ENCODE results near the gene NFYC.
A peak's percentile ranks its signal among the peaks of the same experiment; 100 is the strongest.

Gene NFYC

DNA sequence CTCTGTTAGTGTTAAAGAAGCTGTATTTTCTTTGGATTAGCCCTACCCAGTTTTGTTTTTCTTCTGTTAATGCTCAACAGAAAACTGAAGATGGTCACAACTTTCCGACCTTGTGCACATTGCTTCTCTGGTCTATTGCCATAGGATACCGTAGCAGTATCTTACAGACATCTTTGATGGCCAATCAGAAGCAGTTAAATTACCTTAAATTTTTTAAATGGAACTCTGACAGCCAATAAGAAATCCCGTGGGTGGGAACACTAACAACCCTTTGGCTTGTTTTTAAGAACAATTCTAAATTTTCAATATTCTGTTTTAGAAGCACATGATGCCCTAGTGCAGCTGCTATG lies 17.2 kb downstream of the NFYC start:
- DNase-seq: peak; percentile 86

DNA sequence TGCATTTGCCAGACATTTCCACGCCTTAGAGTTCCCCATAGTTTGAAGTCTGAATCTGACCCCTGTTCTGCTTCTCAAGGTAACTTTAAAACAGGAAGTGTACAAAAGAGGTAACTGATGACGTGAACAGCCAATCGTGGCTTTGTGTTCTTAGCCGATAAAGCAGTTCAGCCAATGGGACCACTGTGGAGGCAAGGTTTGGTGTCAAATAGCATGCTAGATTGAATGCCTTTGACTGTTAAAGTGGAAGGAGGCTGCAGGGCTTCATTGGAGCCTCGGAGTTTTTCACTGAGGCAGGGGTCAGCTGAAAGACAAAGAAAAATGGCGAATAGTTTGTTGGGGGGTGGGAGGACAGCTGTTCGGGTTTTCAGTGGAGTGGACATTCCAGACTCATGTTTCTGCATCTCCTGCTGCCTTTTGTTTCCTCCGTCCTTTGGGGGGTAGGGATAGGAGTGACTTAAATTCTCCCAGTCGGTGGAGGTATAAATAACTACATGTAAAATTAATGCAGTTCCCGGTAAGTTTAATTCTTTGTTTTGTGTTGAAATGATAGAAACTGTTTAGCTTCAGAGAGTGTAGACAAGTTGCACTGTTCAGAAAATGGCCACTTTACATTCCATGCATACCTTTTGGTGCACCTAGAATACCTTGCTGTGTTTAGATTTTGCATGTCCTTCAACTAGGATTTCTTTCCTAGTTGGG lies 17.7 kb downstream of the NFYC start:
- DNase-seq: peak; percentile 96

DNA sequence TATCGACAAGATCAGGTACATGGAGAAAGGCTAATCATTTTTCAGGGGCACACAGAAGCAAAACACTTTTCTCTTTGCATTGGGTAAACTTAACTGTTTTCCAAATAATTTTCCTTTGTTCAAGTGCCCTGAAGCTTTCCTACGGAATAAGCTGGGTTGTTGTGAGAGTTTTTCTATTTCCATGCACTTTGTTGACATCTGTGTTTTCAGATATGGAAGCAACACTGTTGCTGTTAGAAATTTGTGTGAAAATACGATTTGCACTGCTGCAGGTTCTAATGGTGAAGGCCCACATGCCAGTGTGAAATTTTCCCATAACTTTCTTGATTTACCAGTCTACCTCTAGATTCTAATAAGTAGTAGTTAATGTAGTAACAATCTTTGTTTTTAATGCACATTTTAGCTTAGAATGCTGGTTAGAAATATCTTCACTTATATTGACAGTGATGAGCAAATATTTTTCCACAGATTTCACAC lies 18.3 kb downstream of the NFYC start:
- DNase-seq: no peak

DNA sequence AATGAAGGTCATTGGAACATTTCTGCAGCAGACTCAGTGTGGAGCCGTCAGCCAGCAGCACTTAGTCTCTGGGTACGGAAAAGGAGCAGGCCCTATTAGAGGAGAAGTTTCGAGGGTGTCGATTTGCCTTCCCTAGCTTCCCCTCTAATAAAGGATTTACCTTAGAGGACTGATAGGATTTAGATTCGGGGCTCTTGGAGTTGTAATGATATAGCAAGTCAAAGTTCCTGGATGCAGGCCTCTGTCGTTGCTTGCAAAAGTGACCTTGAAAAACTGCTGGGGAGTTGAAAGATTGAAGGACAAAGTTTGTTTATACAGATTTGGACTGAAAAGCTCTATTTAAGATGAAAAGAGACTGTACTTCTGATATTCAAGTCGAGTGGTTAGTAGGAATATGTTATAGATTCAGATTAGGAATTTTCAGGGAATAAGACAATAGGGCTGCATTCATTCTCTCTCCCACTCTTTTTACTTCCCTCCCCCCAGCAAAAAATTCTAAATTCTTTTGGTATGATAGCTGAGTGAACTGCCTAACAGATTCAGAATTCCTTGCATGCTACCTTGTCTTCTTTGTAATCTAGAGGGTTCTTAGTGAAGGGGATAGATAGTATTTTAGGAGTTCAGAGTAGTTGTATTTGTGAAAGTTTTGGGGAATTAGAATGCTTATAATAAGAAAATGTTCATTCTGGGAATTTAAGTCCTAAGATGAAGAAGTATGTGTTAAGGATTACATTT lies 19.2 kb downstream of the NFYC start:
- DNase-seq: peak; percentile 34

DNA sequence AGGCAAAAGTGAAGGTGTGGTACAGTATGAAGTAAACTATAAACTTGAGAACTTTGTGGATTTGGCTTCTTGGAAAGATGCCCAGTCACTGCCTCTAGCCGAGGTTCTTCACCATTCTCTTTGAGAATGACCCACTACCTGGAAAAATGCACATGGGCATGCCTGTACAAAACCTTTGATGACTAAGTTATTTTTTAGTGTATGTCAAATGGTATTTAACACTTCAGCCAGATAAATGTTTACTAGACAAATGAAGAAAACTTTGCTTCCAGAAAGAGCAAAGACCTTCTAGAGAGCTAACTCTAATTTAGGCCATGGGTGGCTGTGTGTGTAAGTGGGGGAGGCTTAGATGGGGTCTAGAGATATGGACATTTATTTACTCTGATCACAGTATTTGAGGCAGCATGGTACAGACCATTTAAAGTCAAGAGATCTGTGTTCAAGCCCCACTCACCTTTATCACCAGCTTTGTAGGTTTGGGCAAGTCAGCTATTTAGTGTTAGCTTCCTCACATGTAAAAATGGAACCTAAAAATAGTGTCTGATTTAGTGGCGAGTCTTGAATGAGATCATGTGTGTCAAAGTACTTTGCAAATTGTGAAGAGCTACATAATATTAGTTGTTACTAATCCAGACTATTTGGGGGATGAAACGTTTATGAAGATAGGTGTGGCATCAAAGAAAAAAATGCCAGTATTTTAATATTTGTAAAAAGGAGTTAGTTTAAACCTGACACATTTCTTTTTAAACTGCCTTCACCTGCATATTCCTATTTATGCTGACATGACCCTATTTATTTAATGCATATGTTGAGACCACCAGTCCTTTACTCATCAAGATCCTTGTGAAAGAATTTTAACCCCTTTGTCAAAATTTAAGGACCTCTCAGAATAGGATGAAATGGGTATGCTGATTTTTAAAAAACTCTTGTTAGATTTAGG lies 20.2 kb downstream of the NFYC start:
- peak; percentile 70 for DNase-seq

DNA sequence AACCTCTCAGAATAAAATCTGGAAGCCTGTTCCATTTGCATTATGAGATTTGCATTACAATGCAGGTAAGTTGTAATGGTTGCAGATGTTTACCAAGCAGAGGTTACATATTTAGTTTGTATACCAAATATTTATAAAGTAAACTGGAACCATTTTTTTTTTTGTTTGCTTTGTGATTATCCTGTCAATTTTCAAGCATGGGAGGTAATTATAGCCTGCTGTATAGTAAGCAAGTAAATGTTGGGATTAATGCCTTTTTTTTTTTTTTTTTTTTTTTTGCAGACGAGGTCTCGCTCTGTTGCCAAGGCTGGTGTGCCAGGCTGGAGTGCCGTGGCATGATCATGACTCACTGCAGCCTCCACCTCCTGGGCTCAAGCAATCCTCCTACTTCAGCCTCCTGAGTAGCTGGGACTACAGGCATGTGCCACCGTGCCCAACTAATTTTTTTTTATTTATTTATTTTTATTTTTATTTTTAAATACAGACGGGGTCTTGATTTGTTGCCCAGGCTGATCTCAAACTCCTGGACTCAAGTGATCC lies 21.0 kb downstream of the NFYC start:
- no peak for DNase-seq

DNA sequence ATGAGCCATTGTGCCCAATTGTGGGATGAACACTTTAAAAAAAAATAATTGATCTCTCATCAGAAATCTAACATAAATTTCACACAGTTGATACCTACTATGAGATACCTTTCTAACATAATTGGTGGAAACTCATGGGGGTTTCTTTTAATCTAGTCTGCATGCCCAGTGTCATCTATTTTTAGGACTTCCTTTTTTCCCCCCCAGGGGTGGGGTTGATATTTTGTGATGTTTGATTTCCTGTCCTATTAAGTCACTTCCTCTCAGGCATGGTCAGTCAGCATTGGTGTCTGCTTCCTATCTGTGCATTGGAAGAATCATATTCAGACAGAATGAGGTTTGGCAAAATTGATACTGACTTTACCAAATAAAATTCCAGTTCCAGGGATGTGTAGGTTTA lies 21.5 kb downstream of the NFYC start:
- DNase-seq: peak; percentile 32

DNA sequence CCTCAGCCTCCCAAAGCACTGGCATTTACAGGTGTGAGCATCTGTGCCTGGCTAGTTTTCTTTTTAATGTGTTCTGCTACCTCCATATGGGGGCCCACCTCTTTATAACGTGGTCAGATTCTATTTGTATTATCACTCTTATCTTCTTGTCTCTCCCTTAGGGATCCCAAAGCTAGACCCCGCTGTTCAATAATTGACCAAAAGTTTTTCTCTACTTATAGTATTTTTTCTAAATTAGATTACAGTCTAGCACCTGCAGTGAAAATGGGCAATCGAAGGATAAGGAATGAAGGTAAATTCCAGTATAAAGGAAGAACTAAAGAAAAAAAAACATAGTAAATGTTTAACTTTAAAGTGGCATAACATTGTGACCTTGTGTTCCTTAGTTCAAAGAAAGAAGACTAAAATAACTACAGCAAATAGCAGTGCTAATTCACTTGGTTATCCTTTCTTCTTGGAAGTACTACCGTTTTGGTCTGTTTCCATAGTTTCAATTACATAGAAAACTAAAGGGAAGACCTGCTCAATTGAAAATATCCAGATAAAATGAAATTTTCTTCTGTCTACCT lies 24.1 kb downstream of the NFYC start:
- no peak for DNase-seq

DNA sequence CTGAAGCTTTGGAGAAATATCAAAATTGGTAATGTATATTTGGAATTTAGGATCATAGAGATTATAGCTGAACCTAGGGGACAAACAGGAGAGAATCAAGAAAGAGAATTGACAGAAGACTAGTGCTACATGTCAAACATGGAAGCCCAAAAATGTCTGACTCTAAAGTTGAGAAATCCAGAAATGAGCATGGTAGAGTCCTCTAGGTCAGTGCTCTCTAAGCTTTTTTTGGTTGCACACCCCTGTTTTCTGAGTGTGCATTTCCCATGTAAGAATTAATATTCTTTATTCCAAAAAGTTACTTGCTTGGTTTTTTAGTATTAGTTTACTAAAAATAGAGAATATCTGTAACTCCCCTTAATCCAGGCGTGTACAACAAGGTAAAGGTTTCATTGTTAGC lies 25.6 kb downstream of the NFYC start:
- no peak for DNase-seq

DNA sequence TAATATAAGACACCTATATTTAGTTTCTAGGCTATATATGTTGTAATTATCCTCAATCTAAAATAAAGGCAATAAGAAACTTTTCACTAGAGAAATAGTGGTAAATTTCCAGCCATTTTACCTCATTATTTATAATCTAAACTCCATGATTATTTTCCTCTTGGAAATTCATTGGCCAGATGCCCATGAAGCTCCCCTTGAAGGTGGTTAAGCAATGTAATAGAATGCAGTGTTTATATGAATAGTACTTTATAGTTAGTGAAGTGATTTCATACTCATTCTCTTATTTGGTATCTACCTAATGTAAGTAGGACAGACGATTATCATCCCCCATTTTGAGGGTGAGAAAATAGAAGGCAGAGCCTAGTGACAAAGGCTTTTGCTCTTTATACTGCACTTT lies 26.5 kb downstream of the NFYC start:
- peak; percentile 34 for DNase-seq

DNA sequence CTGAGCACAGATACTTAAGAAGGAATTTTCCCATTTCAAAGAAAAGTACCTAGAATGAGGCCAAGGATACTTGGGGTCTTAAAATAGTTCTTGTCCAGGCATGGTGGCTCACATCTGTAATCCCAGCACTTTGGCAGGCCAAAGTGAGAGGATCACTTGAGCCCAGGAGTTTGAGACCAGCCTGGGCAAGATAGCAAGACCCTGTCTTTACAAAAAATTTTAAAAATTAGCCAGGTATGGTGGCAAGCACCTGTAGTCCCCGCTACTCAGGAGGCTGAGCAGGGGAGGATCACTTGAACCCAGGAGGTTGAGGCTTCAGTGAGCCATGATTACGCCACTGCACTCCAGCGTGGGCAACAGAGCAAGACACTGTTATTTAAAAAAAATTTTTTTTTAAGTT lies 29.0 kb downstream of the NFYC start:
- DNase-seq: no peak

DNA sequence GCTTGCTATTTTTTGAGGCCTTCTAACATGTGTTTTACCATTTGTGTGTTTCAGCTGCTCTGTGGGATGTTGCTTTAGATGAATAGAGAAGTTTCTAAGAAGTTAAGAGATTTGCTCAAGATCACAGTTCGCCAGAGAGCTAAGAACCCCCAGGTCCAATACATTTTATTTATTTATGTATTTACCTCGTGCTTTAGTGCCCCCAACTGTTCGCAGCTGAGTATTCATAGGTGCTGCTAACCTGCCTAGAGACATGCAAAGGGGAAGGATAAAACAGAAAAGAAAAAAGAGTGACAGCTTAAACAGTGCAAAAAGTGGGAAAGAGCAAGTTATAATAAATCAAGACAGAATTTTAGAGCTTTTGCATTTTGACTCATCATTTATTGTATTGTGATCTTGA lies 31.1 kb downstream of the NFYC start:
- no peak for DNase-seq

DNA sequence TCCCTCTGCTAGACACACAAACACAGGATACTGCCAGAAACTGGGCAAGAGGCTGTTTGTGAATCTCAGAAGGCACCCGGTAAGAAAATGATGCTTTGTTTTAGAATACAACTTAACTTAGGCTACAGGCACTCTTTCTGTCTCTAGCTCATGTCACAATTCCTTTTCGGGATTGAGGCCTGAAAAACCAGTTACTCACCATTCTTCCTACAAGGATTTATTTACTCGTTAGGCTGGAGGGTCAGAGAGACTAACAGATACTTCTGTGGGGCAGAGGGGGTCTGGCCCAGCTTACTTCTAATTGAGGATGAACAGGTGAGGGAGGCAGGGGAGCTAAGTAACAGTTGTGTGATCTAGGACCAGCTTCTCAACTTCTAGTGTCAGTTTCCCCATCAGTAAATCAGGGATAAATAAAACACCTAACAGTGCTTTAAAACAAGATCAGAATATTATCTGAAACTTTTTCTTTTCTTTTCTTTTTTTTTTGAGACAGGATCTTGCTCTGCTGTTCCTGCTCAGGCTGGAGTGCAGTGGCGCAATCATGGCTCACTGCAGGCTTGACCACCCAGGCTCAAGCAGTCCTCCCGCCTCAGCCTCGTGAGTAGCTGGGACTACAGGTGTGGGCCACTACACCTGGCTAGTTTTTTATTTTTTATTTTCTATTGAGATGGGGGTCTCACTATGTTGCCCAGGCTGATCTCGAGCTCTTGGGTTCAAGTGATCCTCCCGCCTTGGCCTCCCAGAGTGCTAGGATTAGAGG lies 31.9 kb downstream of the NFYC start:
- no peak for DNase-seq

DNA sequence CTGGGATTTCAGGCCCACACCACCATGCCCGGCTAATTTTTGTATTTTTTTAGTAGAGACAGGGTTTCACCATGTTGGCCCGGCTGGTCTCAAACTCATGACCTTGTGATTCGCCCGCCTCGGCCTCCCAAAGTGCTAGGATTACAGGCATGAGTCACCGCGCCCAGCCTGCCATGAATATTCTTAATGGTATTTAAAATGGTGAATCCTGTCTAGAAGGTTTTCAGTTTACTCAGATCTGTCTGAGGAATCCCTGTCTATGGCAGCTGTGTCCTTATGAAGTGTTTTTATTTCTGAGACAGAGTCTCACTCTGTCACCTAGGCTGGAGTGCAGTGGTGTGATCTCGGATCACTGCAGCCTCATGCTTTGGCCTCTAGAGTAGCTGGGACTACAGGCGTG lies 36.2 kb downstream of the NFYC start:
- peak; percentile 59 for DNase-seq

DNA sequence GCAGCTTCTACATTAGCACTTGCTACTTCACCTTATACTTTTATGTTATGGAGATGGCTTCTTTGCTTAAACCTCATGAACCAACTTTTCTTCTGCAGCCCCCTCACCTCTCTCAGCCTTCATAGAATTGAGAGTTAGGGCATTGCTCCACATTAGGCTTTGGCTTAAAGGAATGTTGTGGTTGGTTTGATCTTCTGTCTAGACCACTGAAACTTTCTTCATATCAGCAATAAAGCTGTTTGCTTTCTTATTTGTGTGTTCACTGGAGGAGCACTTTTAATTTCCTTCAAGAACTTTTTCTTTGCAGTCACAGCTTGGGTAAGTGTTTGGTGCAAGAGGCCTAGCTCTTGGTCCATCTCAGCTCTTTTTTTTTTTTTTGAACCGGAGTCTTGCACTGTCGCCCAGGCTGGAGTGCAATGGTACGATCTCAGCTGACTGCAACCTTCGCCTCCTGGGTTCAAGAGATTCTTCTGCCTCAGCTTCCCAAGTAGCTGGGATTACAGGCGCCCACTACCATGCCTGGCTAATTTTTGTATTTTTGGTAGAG lies 37.9 kb downstream of the NFYC start:
- peak; percentile 12 for DNase-seq

DNA sequence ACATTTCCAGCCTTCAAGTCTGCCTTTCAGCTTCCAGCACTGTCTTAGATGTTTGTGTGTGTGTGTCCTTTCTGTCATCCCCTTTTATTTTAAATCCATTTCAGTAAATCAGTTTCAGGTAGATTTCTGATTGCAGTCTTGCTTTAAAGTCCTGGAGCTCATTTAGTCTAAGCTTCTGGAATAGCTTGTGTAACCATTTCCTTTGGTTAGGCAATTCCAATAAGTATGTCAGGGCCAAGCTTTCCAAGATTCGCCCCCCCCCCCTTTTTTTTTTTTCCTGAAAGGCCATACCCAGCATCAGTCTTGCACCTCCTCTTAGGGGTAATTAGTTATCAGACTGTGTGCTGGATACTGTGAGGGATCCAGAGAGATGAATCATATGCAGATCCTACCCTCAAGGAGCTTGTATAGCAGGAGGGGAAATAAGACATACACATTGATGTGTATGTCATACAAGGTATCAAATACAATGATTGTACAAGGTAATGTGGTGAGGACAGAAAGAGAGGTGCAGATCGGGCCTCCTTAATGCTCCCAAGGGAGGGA lies 41.3 kb downstream of the NFYC start:
- DNase-seq: peak; percentile 25

DNA sequence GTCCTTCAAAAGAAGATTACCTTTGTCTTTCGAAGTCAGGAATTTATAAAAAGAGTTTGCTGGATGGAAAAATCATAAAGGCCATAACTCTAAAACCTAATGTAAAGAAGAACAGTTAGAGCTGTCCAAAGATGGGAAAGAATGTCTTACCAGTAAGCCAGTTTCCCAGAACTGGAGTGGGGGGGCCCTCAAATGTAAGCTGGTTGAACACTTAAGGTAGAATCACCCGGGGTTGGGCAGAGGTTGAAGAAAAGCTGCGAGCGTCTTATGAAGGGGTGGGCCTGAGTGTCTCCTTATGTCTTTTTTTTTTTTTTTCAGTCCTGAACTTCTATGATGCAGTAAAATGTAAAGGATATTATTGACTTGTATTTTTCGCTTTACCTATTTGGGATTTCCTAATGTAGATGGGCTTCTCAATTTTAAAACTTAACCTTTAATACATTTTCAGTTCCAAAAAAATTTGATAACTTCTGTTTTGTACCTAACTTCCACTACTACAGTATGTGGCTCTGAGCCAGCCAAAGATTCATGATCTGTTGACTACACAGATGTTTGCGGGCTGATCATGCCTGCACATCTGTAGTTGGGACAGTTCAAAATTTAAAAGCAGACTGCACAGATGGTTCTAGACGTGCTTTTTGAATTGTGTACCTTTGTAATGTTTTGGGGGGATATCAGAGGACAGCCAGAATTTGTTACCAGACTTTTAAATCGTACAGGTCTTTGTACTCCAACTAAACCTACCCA lies 43.6 kb downstream of the NFYC start:
- DNase-seq: no peak

DNA sequence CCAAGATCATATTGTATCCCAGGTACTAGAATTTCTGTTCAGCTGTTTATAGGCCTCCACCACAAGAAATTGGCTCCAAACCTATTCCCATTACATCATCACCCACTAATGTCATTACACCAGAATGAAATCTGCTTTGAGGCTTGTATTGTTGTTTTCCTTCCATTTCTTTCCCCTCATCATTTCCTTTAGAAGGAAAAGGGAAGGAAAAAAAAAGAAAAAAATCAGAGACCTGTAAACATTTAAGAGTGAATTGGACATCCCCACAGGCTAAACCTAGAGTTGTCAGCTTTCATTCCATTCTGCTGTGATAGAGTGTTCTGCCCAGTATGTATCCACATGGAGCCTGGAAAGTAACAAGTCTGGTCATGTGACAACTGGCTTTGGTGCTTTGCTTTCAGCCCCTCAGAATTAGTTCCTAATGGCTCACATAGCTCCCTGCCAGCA lies 44.6 kb downstream of the NFYC start:
- peak; percentile 59 for DNase-seq

DNA sequence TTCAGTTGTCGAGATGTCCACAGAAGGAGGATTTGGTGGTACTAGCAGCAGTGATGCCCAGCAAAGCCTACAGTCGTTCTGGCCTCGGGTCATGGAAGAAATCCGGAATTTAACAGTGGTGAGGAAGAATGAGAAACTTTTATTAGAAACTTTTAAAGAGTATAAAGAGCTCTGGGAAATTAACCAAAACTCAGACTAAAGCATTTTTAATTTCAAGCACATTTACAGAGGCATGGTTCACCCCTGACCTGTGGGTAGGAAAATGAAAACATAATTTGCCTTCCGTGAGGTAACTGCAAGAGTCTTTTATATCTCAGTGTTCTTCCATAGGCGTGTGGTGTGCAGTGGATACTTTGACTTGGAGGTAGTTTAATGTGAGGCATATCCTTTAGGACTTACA lies 47.3 kb downstream of the NFYC start:
- DNase-seq: no peak

DNA sequence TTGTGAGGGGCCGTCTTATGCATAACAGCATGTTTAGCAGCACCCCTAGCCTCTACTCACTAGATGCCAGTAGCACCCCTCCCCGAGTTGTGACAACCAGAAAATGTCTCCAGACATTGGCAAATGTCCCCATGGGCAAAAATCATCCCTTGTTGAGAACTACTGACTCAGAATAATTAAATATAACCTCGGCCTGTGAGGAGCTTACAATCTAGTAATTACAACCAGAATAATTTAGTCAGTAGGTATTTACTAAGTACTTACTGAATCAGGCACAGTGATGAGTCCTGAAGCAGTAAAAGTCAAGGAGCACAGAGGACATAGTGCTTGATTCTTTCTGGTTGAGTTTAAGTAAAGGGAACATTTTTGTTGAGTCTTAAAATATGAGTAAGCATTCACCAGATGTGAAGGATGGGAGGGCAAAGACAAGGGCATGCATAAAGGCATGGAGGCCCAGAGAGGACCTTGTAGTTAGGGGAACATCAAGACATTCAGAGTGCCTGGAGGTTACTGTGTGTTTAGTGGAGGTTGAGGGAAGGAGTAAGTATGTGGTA lies 48.0 kb downstream of the NFYC start:
- DNase-seq: no peak

Data from fibroblast of upper back skin (primary cell).